Measurements from ENCODE around the gene GOLIM4. TPM values are rescaled to one million over a fixed set of nuclear protein-coding genes. Genes with fewer than 3 reads are reported as not detected.

Gene GOLIM4
- total and polyA plus RNA-seq, 7 experiments from 2014 or later: 0.43 to 5.5 (median 1.0) TPM; not detected in 2

GRCh38 chr3:168080499-168081170, 15.1 kb downstream of the GOLIM4 start:
- Histone ChIP-seq H3K4me1 (ENCODE audit: control insufficient read depth in 2 of 2, insufficient read depth in 2 of 2, low read length in 2 of 2) (no peaks in the 10 kb centered on the region), H3K36me3 (ENCODE audit: control insufficient read depth in 2 of 3, insufficient read depth in 3 of 3, low read length in 3 of 3) (no peaks in the 10 kb centered on the region), H3K27ac (ENCODE audit: low read depth, low read length) (no peak overlapping the region), H3K9me3 (ENCODE audit: control insufficient read depth in 2 of 3, low read length in 3 of 3) (no peaks in the 10 kb centered on the region), H3K27me3 (ENCODE audit: control insufficient read depth in 2 of 2, insufficient read depth in 2 of 2, low read length in 2 of 2) (no peaks in the 10 kb centered on the region), H3K4me3 (ENCODE audit: low read length) (no peak overlapping the region)
- H3K4me1 Mint-ChIP-seq: peaks cover 0 to 3% (median 0%) of the 10 kb centered on the region in 7 donors
- H3K27ac Mint-ChIP-seq: no peak overlapping the region
- POLR2A ChIA-PET: no interaction called here
- DNase-seq (no peak), ATAC-seq (no peak)
- CTCF ChIA-PET: interaction anchor here (0.8 kb wide), 1 partner anchor 9 kb away, joined by 3 read pairs; no protein-coding TSS in a partner anchor
- H3K9me3 Mint-ChIP-seq: peaks cover 0 to 3% (median 0%) of the 10 kb centered on the region in 11 donors
- intact Hi-C loops (cut with micrococcal nuclease): no loop called here
- peaks cover 0 to 10% (median 0%) of the 10 kb centered on the region in 5 donors for H3K27me3 Mint-ChIP-seq
- no peaks in the 10 kb centered on the region for H3K36me3 Mint-ChIP-seq
- H3K4me3 Mint-ChIP-seq: no peak overlapping the region

GRCh38 chr3:168080022-168080421, 15.7 kb downstream of the GOLIM4 start:
- H3K27me3 ChIP-seq (ENCODE audit: control insufficient read depth in 2 of 2, insufficient read depth in 2 of 2, low read length in 2 of 2): no peaks in the 10 kb centered on the region
- Mint-ChIP-seq H3K36me3 (no peaks in the 10 kb centered on the region), H3K4me1 (no peaks in the 10 kb centered on the region)

DNA sequence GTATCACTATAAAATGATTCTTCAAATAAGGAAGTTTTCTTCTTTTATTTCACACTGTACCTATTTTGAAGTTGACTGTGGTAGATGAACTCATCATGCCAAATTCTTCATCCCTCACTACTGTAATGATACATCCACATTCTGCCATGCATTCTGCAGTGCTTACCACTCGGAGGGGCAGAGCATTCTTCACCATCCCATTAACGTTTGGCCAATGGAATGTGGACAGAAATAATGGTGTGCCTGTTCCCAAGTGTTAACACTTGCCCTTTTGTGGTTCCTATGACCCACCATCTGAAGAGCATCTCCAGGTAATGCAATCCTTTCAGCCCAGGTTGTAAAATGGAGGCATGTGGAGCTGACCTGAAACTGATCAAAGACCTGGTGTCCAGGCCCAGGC, 18.6 kb downstream of the GOLIM4 start:
- Histone ChIP-seq H3K9me3 (ENCODE audit: control insufficient read depth in 2 of 3, low read length in 3 of 3) (no peaks in the 10 kb centered on the region), H3K27ac (ENCODE audit: low read depth, low read length) (no peak overlapping the region), H3K4me3 (ENCODE audit: low read length) (no peak overlapping the region), H3K27me3 (ENCODE audit: control insufficient read depth in 2 of 2, insufficient read depth in 2 of 2, low read length in 2 of 2) (no peaks in the 10 kb centered on the region), H3K4me1 (ENCODE audit: control insufficient read depth in 2 of 2, insufficient read depth in 2 of 2, low read length in 2 of 2) (no peaks in the 10 kb centered on the region), H3K36me3 (ENCODE audit: control insufficient read depth in 2 of 3, insufficient read depth in 3 of 3, low read length in 3 of 3) (no peaks in the 10 kb centered on the region)
- Mint-ChIP-seq H3K9me3 (no peaks in the 10 kb centered on the region), H3K4me1 (no peaks in the 10 kb centered on the region), H3K27ac (no peak overlapping the region), H3K4me3 (no peak overlapping the region), H3K27me3 (peaks cover 0 to 6% (median 0%) of the 10 kb centered on the region in 5 donors), H3K36me3 (no peaks in the 10 kb centered on the region)
- intact Hi-C loops (cut with micrococcal nuclease): no loop called here
- CTCF ChIA-PET: no interaction called here
- ATAC-seq (no peak), DNase-seq (no peak)
- POLR2A ChIA-PET: no interaction called here

More at GRCh38 chr3:168080022-168080421, 15.7 kb downstream of the GOLIM4 start:
- no peaks in the 10 kb centered on the region for H3K9me3 ChIP-seq (ENCODE audit: control insufficient read depth in 2 of 3, low read length in 3 of 3)
- ATAC-seq (no peak), DNase-seq (no peak)
- no peak overlapping the region for H3K27ac Mint-ChIP-seq
- POLR2A ChIA-PET: no interaction called here
- no peak overlapping the region for H3K4me3 Mint-ChIP-seq
- H3K4me1 ChIP-seq (ENCODE audit: control insufficient read depth in 2 of 2, insufficient read depth in 2 of 2, low read length in 2 of 2): no peaks in the 10 kb centered on the region
- CTCF ChIA-PET: no interaction called here
- H3K27me3 Mint-ChIP-seq: peaks cover 0 to 10% (median 0%) of the 10 kb centered on the region in 5 donors
- no peaks in the 10 kb centered on the region for H3K36me3 ChIP-seq (ENCODE audit: control insufficient read depth in 2 of 3, insufficient read depth in 3 of 3, low read length in 3 of 3)
- intact Hi-C loops (cut with micrococcal nuclease): no loop called here
- H3K4me3 ChIP-seq (ENCODE audit: low read length): no peak overlapping the region
- peaks cover 0 to 3% (median 0%) of the 10 kb centered on the region in 11 donors for H3K9me3 Mint-ChIP-seq
- no peak overlapping the region for H3K27ac ChIP-seq (ENCODE audit: low read depth, low read length)

- ChIA-PET POLR2A (no interaction called here), CTCF (no interaction called here)
- H3K36me3 ChIP-seq (ENCODE audit: control insufficient read depth in 2 of 3, insufficient read depth in 3 of 3, low read length in 3 of 3): no peaks in the 10 kb centered on the region
- no peaks in the 10 kb centered on the region for H3K27me3 ChIP-seq (ENCODE audit: control insufficient read depth in 2 of 2, insufficient read depth in 2 of 2, low read length in 2 of 2)
- peaks cover 0 to 2% (median 0%) of the 10 kb centered on the region in 5 donors for H3K27me3 Mint-ChIP-seq
- intact Hi-C loops (cut with micrococcal nuclease): no loop called here
- no peak overlapping the region for H3K27ac Mint-ChIP-seq
- H3K4me3 ChIP-seq (ENCODE audit: low read length): no peak overlapping the region
- H3K27ac ChIP-seq (ENCODE audit: low read depth, low read length): no peak overlapping the region
- ATAC-seq: no peak
- no peaks in the 10 kb centered on the region for H3K4me1 Mint-ChIP-seq
- H3K4me1 ChIP-seq (ENCODE audit: control insufficient read depth in 2 of 2, insufficient read depth in 2 of 2, low read length in 2 of 2): no peaks in the 10 kb centered on the region
- H3K4me3 Mint-ChIP-seq: no peak overlapping the region
- no peaks in the 10 kb centered on the region for H3K9me3 ChIP-seq (ENCODE audit: control insufficient read depth in 2 of 3, low read length in 3 of 3)
- H3K36me3 Mint-ChIP-seq: no peaks in the 10 kb centered on the region
- no peaks in the 10 kb centered on the region for H3K9me3 Mint-ChIP-seq
- DNase-seq: no peak
These were observed 21.7 kb downstream of the GOLIM4 start for GRCh38 chr3:168073842-168074605.

DNA sequence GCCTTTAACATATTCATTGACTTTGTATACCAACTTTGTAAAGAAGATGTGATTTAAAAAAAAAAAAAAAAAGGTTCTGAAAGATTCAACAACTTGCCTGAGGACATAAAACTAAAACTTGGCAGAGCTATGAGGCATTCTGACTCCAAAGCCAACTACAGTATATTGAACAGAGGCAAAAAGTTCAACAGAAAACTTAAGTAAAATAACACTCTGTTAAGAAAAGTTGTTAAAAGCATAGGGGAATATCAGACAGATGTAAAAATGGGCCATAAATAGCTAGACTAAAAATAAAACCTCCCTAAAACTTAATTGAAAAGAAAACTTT, 23.4 kb downstream of the GOLIM4 start:
- Mint-ChIP-seq H3K27me3 (no peaks in the 10 kb centered on the region), H3K4me1 (no peaks in the 10 kb centered on the region), H3K9me3 (no peaks in the 10 kb centered on the region), H3K27ac (no peak overlapping the region), H3K4me3 (no peak overlapping the region), H3K36me3 (no peaks in the 10 kb centered on the region)
- no peak overlapping the region for H3K4me3 ChIP-seq (ENCODE audit: low read length)
- H3K27me3 ChIP-seq (ENCODE audit: control insufficient read depth in 2 of 2, insufficient read depth in 2 of 2, low read length in 2 of 2): no peaks in the 10 kb centered on the region
- H3K9me3 ChIP-seq (ENCODE audit: control insufficient read depth in 2 of 3, low read length in 3 of 3): no peaks in the 10 kb centered on the region
- ChIA-PET POLR2A (no interaction called here), CTCF (no interaction called here)
- H3K4me1 ChIP-seq (ENCODE audit: control insufficient read depth in 2 of 2, insufficient read depth in 2 of 2, low read length in 2 of 2): no peaks in the 10 kb centered on the region
- ATAC-seq: no peak
- intact Hi-C loops (cut with micrococcal nuclease): no loop called here
- no peak for DNase-seq
- no peaks in the 10 kb centered on the region for H3K36me3 ChIP-seq (ENCODE audit: control insufficient read depth in 2 of 3, insufficient read depth in 3 of 3, low read length in 3 of 3)
- no peak overlapping the region for H3K27ac ChIP-seq (ENCODE audit: low read depth, low read length)

DNA sequence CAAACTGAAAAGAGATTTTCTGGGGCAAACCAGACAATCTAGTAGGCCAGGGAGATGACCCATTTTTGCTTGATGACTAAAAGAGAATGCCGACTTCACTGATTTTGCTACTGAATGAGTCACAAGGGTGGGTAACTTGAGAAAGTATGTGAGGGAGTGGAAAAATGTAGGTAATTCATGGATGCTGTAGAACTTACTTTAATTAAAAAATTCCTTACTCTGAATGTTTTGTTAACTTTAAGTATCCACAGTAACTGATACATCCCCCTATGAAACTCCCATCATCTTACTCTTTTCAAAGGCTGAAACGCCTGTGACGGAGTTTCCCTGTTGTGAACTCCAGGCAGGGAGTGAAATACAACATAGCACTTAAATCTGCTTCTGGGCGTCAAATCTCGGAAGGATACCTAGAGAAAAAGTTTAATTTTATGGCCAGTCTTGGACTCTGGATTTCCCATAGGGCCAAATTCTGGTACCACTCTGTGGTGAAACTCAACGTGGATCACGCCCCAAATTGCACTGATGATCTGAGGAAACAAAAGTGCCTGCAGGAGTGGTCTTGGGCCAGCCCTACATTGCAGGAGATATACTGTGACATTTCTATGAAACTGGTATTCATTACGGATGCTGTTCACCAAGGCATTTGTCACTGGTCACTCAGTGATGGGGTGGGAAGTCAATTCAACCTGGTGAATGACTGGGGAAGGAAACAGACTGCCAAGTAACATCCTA, 24.0 kb downstream of the GOLIM4 start:
- Mint-ChIP-seq H3K9me3 (no peaks in the 10 kb centered on the region), H3K27ac (no peak overlapping the region), H3K27me3 (peaks cover 0 to 3% (median 0%) of the 10 kb centered on the region in 5 donors), H3K4me3 (no peak overlapping the region), H3K4me1 (no peaks in the 10 kb centered on the region), H3K36me3 (no peaks in the 10 kb centered on the region)
- DNase-seq: no peak
- CTCF ChIA-PET: no interaction called here
- POLR2A ChIA-PET: no interaction called here
- H3K4me3 ChIP-seq (ENCODE audit: low read length): no peak overlapping the region
- no peak for ATAC-seq
- no peaks in the 10 kb centered on the region for H3K9me3 ChIP-seq (ENCODE audit: control insufficient read depth in 2 of 3, low read length in 3 of 3)
- no peaks in the 10 kb centered on the region for H3K36me3 ChIP-seq (ENCODE audit: control insufficient read depth in 2 of 3, insufficient read depth in 3 of 3, low read length in 3 of 3)
- H3K4me1 ChIP-seq (ENCODE audit: control insufficient read depth in 2 of 2, insufficient read depth in 2 of 2, low read length in 2 of 2): no peaks in the 10 kb centered on the region
- H3K27ac ChIP-seq (ENCODE audit: low read depth, low read length): no peak overlapping the region
- intact Hi-C loops (cut with micrococcal nuclease): no loop called here
- no peaks in the 10 kb centered on the region for H3K27me3 ChIP-seq (ENCODE audit: control insufficient read depth in 2 of 2, insufficient read depth in 2 of 2, low read length in 2 of 2)

Data from naive thymus-derived CD4-positive, alpha-beta T cell (primary cell).